ENCODE data around the gene MYO1G.
A peak's percentile ranks its signal among the peaks of the same experiment; 100 is the strongest.
"Not testable (repeated sequence)": the region's sequence is repeated elsewhere in the genome, so short reads cannot be mapped to it uniquely, and the experiment has no call there.

The MYO1G gene

GRCh38 chr7:44978511-44979366 is at the start of gene MYO1G:
Gene MYO1G, minus strand, starts transcription at chr7:44979015. Its CDS starts 54 bp downstream, at chr7:44978961.
- peak; percentile 54 to 60 for DNase-seq (ENCODE audit: low read depth in 2 of 2)

- no peak for DNase-seq (ENCODE audit: low read depth in 2 of 2)
These were observed 49.5 kb upstream of the MYO1G start for GRCh38 chr7:45028138-45028919.

GRCh38 chr7:45027774-45028114 is 48.9 kb upstream of the MYO1G start:
- no peak for DNase-seq (ENCODE audit: low read depth in 2 of 2)

GRCh38 chr7:45026984-45027773 is 48.4 kb upstream of the MYO1G start:
- DNase-seq (ENCODE audit: low read depth in 2 of 2), result no peak

- no peak for DNase-seq (ENCODE audit: low read depth in 2 of 2)
These were observed 47.2 kb upstream of the MYO1G start for GRCh38 chr7:45026013-45026412.

- not testable (repeated sequence) for DNase-seq (ENCODE audit: low read depth in 2 of 2)
These were observed 46.7 kb upstream of the MYO1G start for GRCh38 chr7:45025473-45025872.

- no peak for DNase-seq (ENCODE audit: low read depth in 2 of 2)
These were observed 45.4 kb upstream of the MYO1G start for GRCh38 chr7:45024126-45024744.

GRCh38 chr7:45021604-45022296 is 42.9 kb upstream of the MYO1G start:
- DNase-seq (ENCODE audit: low read depth in 2 of 2), result no peak

- DNase-seq (ENCODE audit: low read depth in 2 of 2), result no peak
These were observed 42.1 kb upstream of the MYO1G start for GRCh38 chr7:45020915-45021314.

- no peak for DNase-seq (ENCODE audit: low read depth in 2 of 2)
These were observed 38.4 kb upstream of the MYO1G start for GRCh38 chr7:45017253-45017652.

- DNase-seq (ENCODE audit: low read depth in 2 of 2), result no peak
These were observed 36.5 kb upstream of the MYO1G start for GRCh38 chr7:45015313-45015712.

- no peak for DNase-seq (ENCODE audit: low read depth in 2 of 2)
These were observed 34.7 kb upstream of the MYO1G start for GRCh38 chr7:45013465-45013967.

- DNase-seq (ENCODE audit: low read depth in 2 of 2), result no peak
These were observed 28.9 kb upstream of the MYO1G start for GRCh38 chr7:45007571-45008328.

GRCh38 chr7:45007106-45007505 is 28.3 kb upstream of the MYO1G start:
- no peak for DNase-seq (ENCODE audit: low read depth in 2 of 2)

- no peak for DNase-seq (ENCODE audit: low read depth in 2 of 2)
These were observed 25.0 kb upstream of the MYO1G start for GRCh38 chr7:45003789-45004188.

GRCh38 chr7:45001826-45002225 is 23.0 kb upstream of the MYO1G start:
- no peak for DNase-seq (ENCODE audit: low read depth in 2 of 2)

- no peak for DNase-seq (ENCODE audit: low read depth in 2 of 2)
These were observed 22.4 kb upstream of the MYO1G start for GRCh38 chr7:45001138-45001694.

GRCh38 chr7:45000093-45001032 is 21.5 kb upstream of the MYO1G start, which contains the start of gene CCM2:
Gene CCM2, plus strand, starts transcription at chr7:45000201. Its CDS starts 133 bp downstream, at chr7:45000334.
- no peak for DNase-seq (ENCODE audit: low read depth in 2 of 2)

Data from stimulated activated CD8-positive, alpha-beta memory T cell treated with anti-CD3 and anti-CD28 coated beads, Interleukin-7, amount 100 ng/mL, for 1 hour (primary cell).